ENCODE data around the gene SGMS1.
A peak's percentile ranks its signal among the peaks of the same experiment; 100 is the strongest.
"Not testable (repeated sequence)": the region's sequence is repeated elsewhere in the genome, so short reads cannot be mapped to it uniquely, and the experiment has no call there.

Gene SGMS1

DNA sequence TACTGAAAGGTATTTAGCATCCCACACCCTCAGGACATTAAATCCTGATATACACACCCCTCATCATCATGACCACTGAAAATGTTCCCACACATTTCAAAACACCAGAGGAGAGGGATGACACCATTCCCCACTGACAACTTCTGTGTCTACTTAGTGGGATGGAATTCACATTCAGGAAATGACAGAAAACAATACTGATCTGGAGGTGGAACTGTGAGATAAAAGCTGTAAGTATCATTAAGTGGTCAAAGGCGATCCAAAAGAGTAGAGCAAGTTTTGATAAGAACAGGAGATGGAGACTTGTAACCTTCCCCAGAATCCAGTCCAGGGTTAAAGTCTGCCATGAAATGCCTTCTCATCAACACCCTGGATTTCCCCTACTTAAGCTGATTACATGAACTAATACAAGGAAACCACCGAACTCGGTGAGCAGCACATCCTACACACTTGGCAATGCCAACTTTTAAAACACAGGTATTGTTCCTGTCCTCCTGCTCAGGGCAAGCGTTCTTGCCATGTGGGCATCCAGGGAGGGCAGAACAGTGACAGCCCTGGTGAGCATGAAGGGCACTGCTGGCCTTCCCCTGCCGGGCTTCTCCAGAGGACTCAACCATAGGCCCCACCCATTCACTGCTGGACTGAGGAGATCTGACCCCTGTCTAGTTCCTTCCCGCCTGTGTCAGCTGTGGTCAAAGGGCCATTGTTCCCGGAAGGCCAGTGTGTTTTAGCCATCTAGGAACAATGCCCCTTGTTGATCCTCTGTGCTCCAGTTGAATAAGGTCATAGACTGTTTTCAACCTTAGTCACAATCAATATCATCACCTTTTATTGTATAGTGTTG is 85.0 kb downstream of the SGMS1 start:
- Histone ChIP-seq H3K4me3 (ENCODE audit: low read length) (peak overlapping the region; percentile 51), H3K4me2 (ENCODE audit: low read length) (peak overlapping the region; percentile 70), H3K4me1 (ENCODE audit: low read length) (peaks cover 53% of the 10 kb centered on the region), H3K9me3 (ENCODE audit: insufficient read depth, low read length) (no peaks in the 10 kb centered on the region), H3K79me2 (ENCODE audit: low read length) (peaks cover 23% of the 10 kb centered on the region), H3K27me3 (ENCODE audit: low read depth, low read length) (no peaks in the 10 kb centered on the region), H3K36me3 (replicated peaks; ENCODE audit: low read depth, low read length) (no peaks in the 10 kb centered on the region), H2AFZ (ENCODE audit: low read depth, low read length) (no peak overlapping the region), H3K27ac (ENCODE audit: low read length) (peak overlapping the region; percentile 80), H3K9ac (ENCODE audit: low read length) (peak overlapping the region; percentile 33; the same call in 1 of the 2 replicates), H4K20me1 (ENCODE audit: insufficient read depth, low read length) (no peaks in the 10 kb centered on the region)
- TF ChIP-seq EZH2phosphoT487 (IDR thresholded peaks at IDR 0.05; ENCODE audit: low read depth), result no peak
- TF ChIP-seq, protein P1, sequence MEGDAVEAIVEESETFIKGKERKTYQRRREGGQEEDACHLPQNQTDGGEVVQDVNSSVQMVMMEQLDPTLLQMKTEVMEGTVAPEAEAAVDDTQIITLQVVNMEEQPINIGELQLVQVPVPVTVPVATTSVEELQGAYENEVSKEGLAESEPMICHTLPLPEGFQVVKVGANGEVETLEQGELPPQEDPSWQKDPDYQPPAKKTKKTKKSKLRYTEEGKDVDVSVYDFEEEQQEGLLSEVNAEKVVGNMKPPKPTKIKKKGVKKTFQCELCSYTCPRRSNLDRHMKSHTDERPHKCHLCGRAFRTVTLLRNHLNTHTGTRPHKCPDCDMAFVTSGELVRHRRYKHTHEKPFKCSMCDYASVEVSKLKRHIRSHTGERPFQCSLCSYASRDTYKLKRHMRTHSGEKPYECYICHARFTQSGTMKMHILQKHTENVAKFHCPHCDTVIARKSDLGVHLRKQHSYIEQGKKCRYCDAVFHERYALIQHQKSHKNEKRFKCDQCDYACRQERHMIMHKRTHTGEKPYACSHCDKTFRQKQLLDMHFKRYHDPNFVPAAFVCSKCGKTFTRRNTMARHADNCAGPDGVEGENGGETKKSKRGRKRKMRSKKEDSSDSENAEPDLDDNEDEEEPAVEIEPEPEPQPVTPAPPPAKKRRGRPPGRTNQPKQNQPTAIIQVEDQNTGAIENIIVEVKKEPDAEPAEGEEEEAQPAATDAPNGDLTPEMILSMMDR (IDR thresholded peaks at IDR 0.05; ENCODE audit: low read depth, low read length), result no peak

DNA sequence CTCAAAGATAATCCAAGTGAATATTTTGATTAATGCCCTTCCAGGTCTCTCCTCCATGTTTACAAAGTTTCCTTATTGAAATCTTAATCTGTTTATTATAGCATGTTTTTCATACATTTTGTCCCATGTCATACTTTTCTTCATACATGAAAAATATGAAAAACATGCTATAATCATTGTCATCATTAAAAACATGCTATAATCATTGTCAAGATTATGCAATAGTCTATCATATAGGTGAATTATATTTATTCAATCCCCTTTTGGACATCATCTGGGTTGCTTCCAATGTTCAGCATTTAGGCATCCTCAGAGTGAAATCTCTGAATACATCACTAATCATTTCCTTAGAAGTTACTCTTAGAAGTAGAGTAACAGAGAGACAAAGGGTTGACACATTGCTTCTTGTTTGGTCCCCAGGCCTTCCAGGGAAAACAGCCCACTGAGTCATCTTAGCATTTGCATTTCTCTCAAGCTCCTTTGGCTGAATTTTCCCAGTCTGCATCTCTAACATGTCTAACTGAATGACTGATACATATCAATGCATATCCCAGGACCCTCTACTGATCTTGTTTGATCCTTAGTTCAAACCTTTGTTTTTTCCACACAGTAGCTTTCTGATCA is 87.0 kb downstream of the SGMS1 start:
- Histone ChIP-seq H3K9me3 (ENCODE audit: insufficient read depth, low read length) (no peaks in the 10 kb centered on the region), H3K27me3 (ENCODE audit: low read depth, low read length) (no peaks in the 10 kb centered on the region), H4K20me1 (ENCODE audit: insufficient read depth, low read length) (no peaks in the 10 kb centered on the region), H3K36me3 (replicated peaks; ENCODE audit: low read depth, low read length) (no peaks in the 10 kb centered on the region), H3K4me3 (ENCODE audit: low read length) (no peak overlapping the region), H3K79me2 (ENCODE audit: low read length) (peaks cover 23% of the 10 kb centered on the region), H2AFZ (ENCODE audit: low read depth, low read length) (no peak overlapping the region), H3K4me2 (ENCODE audit: low read length) (no peak overlapping the region), H3K9ac (ENCODE audit: low read length) (no peak overlapping the region), H3K27ac (ENCODE audit: low read length) (no peak overlapping the region), H3K4me1 (ENCODE audit: low read length) (peaks cover 50% of the 10 kb centered on the region)
- TF ChIP-seq, protein P1 (IDR thresholded peaks at IDR 0.05; ENCODE audit: low read depth, low read length), result no peak
- TF ChIP-seq EZH2phosphoT487 (IDR thresholded peaks at IDR 0.05; ENCODE audit: low read depth), result no peak

DNA sequence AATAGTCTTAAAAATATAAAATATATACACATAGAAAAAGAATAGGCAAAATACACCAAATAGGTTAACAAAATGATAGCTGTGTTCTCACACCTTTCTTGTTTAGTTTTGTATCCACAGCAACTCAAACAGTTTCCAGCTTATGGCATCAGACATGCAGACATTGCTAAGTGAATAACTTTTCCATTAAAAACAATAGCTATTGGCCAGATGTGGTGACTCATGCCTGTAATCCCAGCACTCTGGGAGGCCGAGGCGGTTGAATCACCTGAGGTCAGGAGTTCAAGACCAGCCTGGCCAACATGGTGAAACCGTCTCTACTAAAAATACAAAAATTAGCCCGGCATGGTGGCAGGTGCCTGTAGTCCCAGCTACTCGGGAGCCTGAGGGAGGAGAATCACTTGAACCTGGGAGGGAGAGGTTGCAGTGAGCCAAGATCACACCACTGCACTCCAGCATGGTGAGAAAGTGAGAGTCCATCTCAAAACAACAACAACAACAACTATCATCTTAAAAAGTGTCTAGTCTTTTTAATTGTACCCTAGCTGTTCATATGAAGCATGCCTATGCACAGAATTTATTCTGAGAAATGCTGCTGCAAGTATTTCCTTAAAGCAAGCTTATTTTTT is 88.9 kb downstream of the SGMS1 start:
- H3K9me3 ChIP-seq (ENCODE audit: insufficient read depth, low read length); H3K4me2 ChIP-seq (ENCODE audit: low read length); H4K20me1 ChIP-seq (ENCODE audit: insufficient read depth, low read length); H3K27me3 ChIP-seq (ENCODE audit: low read depth, low read length); H3K4me3 ChIP-seq (ENCODE audit: low read length); H3K36me3 ChIP-seq (replicated peaks; ENCODE audit: low read depth, low read length); H3K9ac ChIP-seq (ENCODE audit: low read length); H3K27ac ChIP-seq (ENCODE audit: low read length); H2AFZ ChIP-seq (ENCODE audit: low read depth, low read length): not testable (repeated sequence)
- Histone ChIP-seq H3K79me2 (ENCODE audit: low read length) (peaks cover 15% of the 10 kb centered on the region), H3K4me1 (ENCODE audit: low read length) (peaks cover 32% of the 10 kb centered on the region)

DNA sequence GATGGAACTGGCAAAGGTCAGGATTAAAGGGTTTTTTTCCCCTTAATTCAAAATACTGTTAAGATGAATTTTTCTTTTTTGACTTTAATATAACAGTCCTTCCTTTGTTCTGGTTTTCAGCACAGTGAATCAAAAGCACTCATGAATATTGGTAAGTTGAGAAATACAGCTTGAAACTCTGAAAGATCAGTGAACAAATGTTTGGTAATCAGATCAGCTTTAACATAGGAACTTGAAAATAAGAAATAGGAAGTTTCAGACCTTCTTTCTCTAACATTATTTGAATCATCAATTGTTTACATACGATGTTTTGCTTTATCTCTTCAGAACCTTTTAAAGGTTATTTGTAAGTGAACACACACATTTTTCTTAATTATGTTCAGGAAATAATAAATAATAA is 90.5 kb downstream of the SGMS1 start:
- Histone ChIP-seq H3K27me3 (ENCODE audit: low read depth, low read length) (no peaks in the 10 kb centered on the region), H4K20me1 (ENCODE audit: insufficient read depth, low read length) (no peaks in the 10 kb centered on the region), H3K36me3 (replicated peaks; ENCODE audit: low read depth, low read length) (no peaks in the 10 kb centered on the region), H3K9me3 (ENCODE audit: insufficient read depth, low read length) (no peaks in the 10 kb centered on the region), H3K27ac (ENCODE audit: low read length) (no peak overlapping the region), H3K4me2 (ENCODE audit: low read length) (peak overlapping the region; percentile 22; the same call in 1 of the 2 replicates), H3K9ac (ENCODE audit: low read length) (no peak overlapping the region), H3K4me1 (ENCODE audit: low read length) (peaks cover 18% of the 10 kb centered on the region), H2AFZ (ENCODE audit: low read depth, low read length) (no peak overlapping the region), H3K4me3 (ENCODE audit: low read length) (no peak overlapping the region), H3K79me2 (ENCODE audit: low read length) (0 out of 2 replicates have a peak, but pooled peaks cover 3% of the 10 kb centered on the region)
- TF ChIP-seq, protein P1 (IDR thresholded peaks at IDR 0.05; ENCODE audit: low read depth, low read length), result no peak
- TF ChIP-seq EZH2phosphoT487 (IDR thresholded peaks at IDR 0.05; ENCODE audit: low read depth), result no peak
